GM18502 (cell line): ENCODE data around the gene ISYNA1.
A peak's percentile ranks its signal among the peaks of the same experiment; 100 is the strongest.
"Not testable (repeated sequence)": the region's sequence is repeated elsewhere in the genome, so short reads cannot be mapped to it uniquely, and the experiment has no call there.

Experiments used
- ATAC-seq: cut with Tn5 transposase; IDR thresholded peaks from one replicate; pipeline ENCODE4 v1.9.1; 2021; ENCODE audit warnings: mild to moderate bottlenecking; ENCODE audit not compliant: unreplicated experiment, poor library complexity

Gene ISYNA1

GRCh38 chr19:18422530-18423191, 15.3 kb downstream of the ISYNA1 start:
- ATAC-seq = no peak

DNA sequence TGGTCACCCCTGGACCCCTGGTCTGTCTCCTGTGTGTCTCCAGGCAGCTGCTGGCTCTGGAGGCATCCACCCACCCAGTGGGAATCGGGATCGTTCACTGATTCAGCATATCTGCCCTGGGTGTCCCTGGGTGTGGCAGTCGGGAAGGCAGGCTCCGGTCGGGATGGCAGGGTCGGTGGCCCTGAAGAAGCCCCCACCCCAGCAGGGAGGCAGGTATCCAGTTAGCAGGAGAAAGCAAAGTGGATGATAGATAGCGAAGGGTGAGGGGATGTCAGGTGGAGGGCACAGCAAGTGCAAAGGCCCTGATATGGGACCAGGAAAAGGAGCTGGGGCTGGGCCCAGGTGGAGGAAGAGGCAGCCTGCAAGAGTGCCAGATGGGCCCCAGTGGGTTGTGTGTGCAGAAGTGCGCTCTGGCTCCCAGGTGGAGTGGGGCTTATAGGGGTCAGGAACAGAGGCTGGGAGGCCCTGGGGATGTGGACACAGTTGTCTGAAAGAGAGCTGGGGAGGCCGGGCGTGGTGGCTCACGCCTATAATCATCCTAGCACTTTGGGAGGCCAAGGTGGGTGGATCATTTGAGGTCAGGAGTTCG, 16.5 kb downstream of the ISYNA1 start:
- ATAC-seq = no peak

DNA sequence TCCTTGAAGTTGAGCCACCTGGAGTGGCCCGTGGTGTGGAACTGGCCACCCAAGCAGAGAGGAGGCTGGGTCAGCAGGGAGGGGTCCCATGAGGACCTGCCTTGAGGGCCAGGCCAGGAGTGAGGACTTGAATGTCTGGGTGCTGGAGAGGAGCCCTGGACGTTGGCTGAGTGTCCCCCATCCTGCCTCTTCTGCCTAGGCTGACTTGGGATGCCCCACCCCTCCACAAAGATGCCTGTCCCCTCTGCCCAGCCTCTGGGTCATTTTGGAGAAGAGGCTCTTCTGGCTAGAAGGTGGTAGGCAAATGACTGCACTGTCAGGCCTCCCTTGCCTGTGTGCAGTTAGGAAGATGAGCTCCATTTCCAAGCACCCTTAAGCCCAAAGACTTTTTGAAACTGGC, 17.0 kb downstream of the ISYNA1 start:
- ATAC-seq = no peak

DNA sequence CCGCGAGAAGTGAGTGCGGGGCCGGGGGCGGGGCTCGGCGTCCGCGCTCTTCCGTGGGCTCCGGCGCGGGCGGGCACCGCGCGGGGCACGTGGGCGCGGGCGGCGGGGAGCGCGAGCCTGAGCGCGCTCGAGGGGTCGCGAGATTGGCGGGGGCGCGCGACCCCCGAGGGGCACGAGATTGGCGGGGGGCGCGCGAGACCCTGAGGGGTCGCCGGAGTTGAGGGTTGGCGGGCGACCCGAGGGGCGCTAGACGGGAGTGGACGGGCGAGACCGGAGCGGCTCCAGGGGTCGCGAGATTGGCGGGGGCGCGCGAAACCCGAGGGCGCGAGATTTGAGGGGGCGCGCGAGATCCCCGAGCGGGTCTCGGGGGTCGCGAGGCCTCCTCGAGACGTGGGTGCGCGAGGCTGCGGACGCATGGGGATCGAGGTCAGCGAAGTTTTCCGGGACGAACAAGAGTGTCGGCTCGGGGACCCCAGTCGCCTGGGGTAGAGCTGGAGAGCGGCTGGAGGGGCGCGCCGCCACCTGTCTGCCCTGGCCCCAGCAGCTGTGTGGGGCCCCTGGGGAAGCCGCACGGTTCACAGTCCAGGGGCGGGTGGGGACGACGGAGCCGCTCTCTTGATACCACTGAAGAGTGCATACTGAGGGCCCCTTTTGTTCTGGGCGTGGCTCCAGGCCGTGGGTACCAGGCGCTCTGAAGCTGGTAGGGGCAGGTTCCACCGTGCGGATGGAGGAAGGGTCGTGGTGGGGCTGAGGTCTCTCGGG, 18.1 kb downstream of the ISYNA1 start:
- no peak for ATAC-seq

GRCh38 chr19:18419195-18419698, 18.7 kb downstream of the ISYNA1 start, which contains the start of gene SSBP4:
Gene SSBP4 (plus strand): TSS chr19:18419398. CDS start chr19:18419649, 251 bp downstream.
- peak; percentile 44 for ATAC-seq

DNA sequence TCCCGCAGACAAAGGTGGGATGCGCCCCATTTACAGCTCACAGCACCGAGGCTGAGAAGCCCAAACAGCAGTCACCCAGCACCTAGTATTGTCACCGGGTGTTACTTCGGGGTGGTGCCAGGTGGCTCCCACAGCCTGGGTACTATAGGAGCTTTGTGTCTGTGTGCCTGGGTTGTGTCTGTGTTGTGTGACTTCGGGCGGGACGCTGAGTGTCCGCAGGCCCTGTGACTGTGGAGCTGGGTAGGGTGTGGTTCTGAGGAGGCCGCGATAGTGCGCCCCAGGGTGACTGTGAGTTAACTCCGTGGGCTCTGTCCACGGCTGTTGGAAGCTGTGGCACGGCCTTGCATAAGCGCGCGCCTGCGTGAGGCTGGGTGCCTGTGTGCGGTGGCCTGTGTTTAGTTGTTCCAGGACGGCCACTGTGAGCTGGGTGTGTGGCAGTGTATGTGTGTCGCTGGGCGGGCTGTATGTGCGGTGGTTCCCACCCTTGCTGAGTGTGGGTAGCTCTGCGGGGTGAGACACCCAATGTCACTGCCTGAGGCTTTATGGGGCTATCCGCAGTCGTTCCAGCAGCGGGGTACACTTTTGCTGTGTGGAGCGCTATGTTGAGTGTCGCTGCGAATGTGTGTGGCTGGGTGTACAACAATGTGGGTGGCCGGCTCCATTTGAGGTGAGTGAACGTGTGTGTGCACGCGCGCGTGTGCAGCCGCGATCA, 19.3 kb downstream of the ISYNA1 start:
- ATAC-seq = no peak

- ATAC-seq = no peak
Observed at GRCh38 chr19:18418029-18418482, 19.9 kb downstream of the ISYNA1 start.

DNA sequence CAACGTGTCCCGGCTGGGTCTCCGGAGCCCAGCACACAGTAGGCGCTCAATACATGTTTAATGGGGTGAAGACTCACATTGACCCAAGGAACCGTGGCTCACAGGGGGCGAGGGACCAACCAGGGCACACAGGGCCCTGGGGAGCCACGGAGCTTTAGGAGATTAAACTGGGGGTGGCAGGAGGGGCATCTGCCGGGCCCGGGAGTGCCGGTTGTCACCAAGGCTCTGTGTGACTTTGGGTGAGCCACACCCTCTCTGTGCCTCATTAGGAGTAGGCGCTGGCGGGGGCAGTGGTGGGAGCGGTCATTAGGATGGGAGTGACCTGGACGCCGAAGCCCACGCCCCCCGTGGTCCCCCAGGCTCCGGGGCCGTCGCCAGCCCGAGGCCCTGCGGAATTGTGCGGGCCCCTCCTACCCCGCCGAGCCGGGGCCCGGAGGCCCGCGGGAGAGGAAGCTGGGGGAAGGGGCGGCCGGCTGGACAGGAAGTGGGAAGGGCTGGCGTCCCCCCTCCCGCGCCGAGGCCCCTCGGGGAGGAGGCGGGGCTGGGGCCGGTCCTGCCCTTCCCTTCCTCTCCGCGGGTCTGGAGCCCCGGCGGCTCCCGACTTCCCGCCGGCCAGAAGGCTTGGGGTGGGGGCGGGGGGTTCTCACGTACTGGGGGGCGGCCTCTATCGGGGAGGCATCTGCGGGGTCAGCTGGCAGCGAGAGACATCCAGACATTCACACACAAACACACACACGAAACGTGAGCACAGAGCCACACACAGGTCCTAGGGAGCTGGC, 20.5 kb downstream of the ISYNA1 start:
- ATAC-seq = no peak

GRCh38 chr19:18416778-18417249, 21.1 kb downstream of the ISYNA1 start:
- ATAC-seq = no peak

DNA sequence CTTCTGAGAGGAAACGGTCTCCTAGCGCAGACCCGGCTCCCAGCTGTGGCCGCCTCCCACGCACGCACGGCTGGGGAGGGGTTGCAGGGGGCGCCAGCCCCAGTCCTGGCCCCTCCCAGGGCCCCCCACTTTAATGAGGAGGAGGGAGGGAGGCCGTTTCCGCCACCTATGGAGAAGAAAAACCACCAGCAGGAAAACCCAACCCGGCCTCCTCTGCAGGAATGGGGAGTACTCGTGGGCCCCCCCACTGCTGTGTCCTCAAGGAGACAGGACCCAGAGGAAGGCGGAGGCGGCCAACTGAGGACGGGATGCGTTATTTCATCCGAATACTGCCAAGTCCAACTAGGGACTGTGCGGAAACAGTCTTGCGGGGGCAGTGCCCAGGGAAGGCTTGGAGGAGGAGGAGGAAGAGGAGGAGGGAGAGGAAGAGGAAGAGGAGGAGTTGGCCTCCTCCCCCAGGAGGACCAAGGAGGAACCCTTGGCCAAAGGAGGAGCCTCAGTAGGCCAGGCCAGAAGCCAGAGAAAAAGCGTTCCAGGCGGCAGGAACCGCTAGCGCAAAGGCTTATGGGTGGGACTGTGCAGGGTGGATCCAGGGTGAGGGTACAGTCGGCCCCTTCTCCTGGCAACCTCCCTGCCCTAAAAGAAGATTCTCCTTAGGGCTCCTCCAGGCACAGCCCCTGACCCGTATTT, 22.6 kb downstream of the ISYNA1 start:
- no peak for ATAC-seq

GRCh38 chr19:18414504-18415177, 23.3 kb downstream of the ISYNA1 start:
- no peak for ATAC-seq

GRCh38 chr19:18412610-18413239, 25.2 kb downstream of the ISYNA1 start:
- ATAC-seq = no peak

GRCh38 chr19:18408053-18408476, 29.9 kb downstream of the ISYNA1 start:
- ATAC-seq = no peak

- no peak for ATAC-seq
Observed at GRCh38 chr19:18406749-18407148, 31.2 kb downstream of the ISYNA1 start.

DNA sequence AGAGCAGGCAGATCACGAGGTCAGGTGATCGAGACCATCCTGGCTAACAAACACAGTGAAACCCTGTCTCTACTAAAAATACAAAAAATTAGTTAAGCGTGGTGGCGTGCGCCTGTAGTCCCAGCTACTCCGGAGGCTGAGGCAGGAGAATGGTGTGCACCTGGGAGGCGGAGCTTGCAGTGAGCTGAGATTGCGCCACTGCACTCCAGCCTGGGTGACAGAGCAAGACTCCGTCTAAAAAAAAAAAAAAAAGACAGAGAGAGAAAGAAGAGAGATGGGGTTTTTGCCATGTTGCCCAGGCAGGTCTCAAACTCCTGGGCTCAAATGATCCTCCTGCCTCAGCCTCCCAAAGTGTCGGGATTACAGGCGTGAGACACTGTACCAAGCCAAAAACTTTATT, 32.2 kb downstream of the ISYNA1 start:
- not testable (repeated sequence) for ATAC-seq

DNA sequence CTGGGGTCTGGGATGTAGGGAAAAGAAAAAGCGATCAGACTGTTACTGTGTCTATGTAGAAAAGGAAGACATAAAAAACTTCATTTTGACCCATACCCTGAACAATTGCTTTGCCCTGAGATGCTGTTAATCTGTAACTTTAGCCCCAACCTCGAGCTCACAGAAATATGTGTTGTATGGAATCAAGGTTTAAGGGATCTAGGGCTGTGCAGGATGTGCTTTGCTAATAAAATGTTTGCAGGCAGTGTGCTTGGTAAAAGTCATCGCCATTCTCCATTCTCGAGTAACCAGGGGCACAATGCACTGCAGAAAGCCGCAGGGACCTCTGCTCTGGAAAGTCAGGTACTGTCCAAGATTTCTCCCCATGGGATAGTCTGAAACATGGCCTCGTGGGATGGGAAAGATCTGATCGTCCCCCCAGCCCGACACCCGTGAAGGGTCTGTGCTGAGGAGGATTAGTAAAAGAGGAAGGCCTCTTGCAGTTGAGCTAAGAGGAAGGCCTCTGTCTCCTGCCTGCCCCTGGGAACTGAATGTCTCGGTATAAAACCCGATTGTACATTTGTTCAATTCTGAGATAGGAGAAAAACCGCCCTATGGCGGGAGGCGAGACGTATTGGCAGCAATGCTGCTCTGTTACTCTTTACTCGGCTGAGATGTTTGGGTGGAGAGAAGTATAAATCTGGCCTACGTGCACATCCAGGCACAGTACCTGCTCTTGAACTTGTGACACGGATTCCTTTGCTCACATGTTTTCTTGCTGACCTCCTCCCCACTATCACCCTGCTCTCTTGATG, 35.3 kb downstream of the ISYNA1 start:
- ATAC-seq = not testable (repeated sequence)

DNA sequence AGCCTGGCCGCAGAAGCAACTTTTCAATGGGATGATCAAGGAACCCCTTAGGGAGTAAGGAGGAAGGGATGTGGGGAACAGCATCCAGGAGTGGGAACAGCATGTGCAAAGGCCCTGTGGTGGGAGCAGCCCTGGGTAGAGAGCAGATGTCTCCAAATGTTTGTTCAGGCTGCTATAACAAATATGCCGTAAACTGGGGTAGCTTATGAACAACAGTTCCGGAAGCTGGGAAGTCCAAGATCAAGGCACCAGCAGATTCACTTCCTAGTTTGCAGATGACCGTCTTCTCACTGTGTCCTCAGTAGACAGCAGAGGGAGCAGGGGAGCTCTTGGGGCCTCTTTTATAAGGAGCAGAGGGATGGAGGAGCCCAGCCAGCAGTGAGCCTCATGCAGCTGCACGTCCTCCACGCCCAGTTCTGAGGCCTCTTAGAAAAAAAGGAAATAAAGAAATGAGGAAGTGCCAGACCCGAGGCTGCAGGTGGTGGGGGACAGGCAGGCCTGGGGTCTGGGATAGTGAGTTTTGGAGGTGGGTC, 36.3 kb downstream of the ISYNA1 start:
- no peak for ATAC-seq
